Kidney epithelial cell (primary cell): ENCODE results near the gene FOXI2. TPM values are rescaled to one million over a fixed set of nuclear protein-coding genes. Genes with fewer than 3 reads are reported as not detected.

Experiments
- DNase-seq: peaks from one replicate; pipeline ENCODE4 v3.0.0-alpha.2; 2010; ENCODE audit warnings: low read depth
- H3K27me3 ChIP-seq: 2 replicates; pipeline ENCODE4 v1.6.0; 2011; ENCODE audit warnings: low read length; ENCODE audit not compliant: control insufficient read depth, insufficient read depth
- H3K36me3 ChIP-seq: 2 replicates; pipeline ENCODE4 v1.5.1; 2011; ENCODE audit warnings: low read length; ENCODE audit not compliant: control insufficient read depth, insufficient read depth
- H3K4me3 ChIP-seq: 2 replicates; pipeline ENCODE4 v1.5.1; 2011; ENCODE audit warnings: low read depth, mild to moderate bottlenecking, control low read depth, low read length
- total RNA-seq: library from RNA; depleted of rRNA; stranded (reverse); fragments of >200 nt; gene quantifications from 2 replicates; pipeline ENCODE4 v1.2.3, GENCODE V29; 2015
- TF ChIP-seq, protein P1 (sequence below): IDR thresholded peaks from 2 replicates; pipeline ENCODE4 v1.5.1; 2011; ENCODE audit warnings: mild to moderate bottlenecking, moderate library complexity, low read length, control low read depth, inconsistent platforms; ENCODE audit not compliant: insufficient read depth, poor library complexity, severe bottlenecking

Gene FOXI2
- total RNA-seq, 1 donor from 2014 or later, result 0.21 TPM

GRCh38 chr10:127745861-127746260 lies 8.9 kb downstream of the FOXI2 start:
- Histone ChIP-seq H3K4me3 (no peak overlapping the region), H3K36me3 (no peaks in the 10 kb centered on the region), H3K27me3 (no peaks in the 10 kb centered on the region)
- TF ChIP-seq, protein P1, sequence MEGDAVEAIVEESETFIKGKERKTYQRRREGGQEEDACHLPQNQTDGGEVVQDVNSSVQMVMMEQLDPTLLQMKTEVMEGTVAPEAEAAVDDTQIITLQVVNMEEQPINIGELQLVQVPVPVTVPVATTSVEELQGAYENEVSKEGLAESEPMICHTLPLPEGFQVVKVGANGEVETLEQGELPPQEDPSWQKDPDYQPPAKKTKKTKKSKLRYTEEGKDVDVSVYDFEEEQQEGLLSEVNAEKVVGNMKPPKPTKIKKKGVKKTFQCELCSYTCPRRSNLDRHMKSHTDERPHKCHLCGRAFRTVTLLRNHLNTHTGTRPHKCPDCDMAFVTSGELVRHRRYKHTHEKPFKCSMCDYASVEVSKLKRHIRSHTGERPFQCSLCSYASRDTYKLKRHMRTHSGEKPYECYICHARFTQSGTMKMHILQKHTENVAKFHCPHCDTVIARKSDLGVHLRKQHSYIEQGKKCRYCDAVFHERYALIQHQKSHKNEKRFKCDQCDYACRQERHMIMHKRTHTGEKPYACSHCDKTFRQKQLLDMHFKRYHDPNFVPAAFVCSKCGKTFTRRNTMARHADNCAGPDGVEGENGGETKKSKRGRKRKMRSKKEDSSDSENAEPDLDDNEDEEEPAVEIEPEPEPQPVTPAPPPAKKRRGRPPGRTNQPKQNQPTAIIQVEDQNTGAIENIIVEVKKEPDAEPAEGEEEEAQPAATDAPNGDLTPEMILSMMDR, result no peak
- DNase-seq, result no peak

DNA sequence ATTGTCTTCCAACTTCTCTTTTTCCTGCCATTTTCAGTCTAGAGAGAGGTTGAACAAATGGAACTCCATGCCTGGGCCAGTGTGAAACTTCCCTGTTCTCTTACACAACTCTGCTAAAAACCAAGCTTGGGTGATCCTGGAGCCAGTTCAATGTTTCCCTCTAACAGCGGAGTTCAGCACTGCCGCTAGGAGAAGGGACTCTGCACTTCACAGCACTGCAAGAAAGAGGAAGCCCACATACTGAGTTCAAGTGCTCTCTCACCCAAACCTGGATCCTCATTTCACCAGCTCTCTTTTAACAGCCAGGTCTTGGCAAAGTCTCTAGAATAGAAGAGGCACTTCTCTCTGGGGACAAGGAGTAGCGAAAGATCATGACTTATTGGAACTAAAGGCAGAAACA lies 18.8 kb downstream of the FOXI2 start:
- TF ChIP-seq, protein P1, result no peak
- DNase-seq, result no peak
- H3K4me3 ChIP-seq, result no peak overlapping the region
- no peaks in the 10 kb centered on the region for H3K27me3 ChIP-seq
- H3K36me3 ChIP-seq, result no peaks in the 10 kb centered on the region

- TF ChIP-seq, protein P1, result no peak
- Histone ChIP-seq H3K27me3 (no peaks in the 10 kb centered on the region), H3K36me3 (no peaks in the 10 kb centered on the region), H3K4me3 (no peak overlapping the region)
- no peak for DNase-seq
Observed at GRCh38 chr10:127756264-127756663, 19.3 kb downstream of the FOXI2 start.

- H3K36me3 ChIP-seq, result no peaks in the 10 kb centered on the region
- TF ChIP-seq, protein P1, result no peak
- H3K27me3 ChIP-seq, result no peaks in the 10 kb centered on the region
- no peak overlapping the region for H3K4me3 ChIP-seq
- no peak for DNase-seq
Observed at GRCh38 chr10:127757033-127757432, 20.0 kb downstream of the FOXI2 start.

- H3K27me3 ChIP-seq, result no peaks in the 10 kb centered on the region
- no peak for DNase-seq
- TF ChIP-seq, protein P1, result no peak
Observed at GRCh38 chr10:127759276-127759675, 22.3 kb downstream of the FOXI2 start.

GRCh38 chr10:127762925-127763324 lies 25.9 kb downstream of the FOXI2 start:
- Histone ChIP-seq H3K4me3 (no peak overlapping the region), H3K27me3 (no peaks in the 10 kb centered on the region), H3K36me3 (no peaks in the 10 kb centered on the region)
- TF ChIP-seq, protein P1, result no peak
- DNase-seq, result no peak

More at GRCh38 chr10:127759276-127759675, 22.3 kb downstream of the FOXI2 start:
- Histone ChIP-seq H3K36me3 (no peaks in the 10 kb centered on the region), H3K4me3 (no peak overlapping the region)
